GM10248 (cell line): ENCODE data around the gene PTCD1.

Experiments used
- CTCF ChIA-PET: fragments of 300-600 bp; sonication (Branson Sonifier 250); formaldehyde crosslinking; extraction: SDS; loops from one replicate; lab custom pipeline; 2021; ENCODE audit warnings: antibody characterized with exemption; lab: Yijun Ruan, JAX
- POLR2A ChIA-PET: fragments of 350-650 bp; sonication (Branson Sonifier 250); formaldehyde crosslinking; extraction: SDS; loops from one replicate; lab custom pipeline; 2020; ENCODE audit warnings: antibody characterized with exemption; lab: Yijun Ruan, JAX
- DNase-seq: peaks from one replicate; pipeline ENCODE4 v3.0.0; 2012; ENCODE audit errors: extremely low spot score
- CTCF ChIP-seq: IDR thresholded peaks from 2 replicates; pipeline ENCODE4 v1.5.1; 2012; ENCODE audit warnings: mild to moderate bottlenecking, low read depth; ENCODE audit errors: extremely low read depth, missing control alignments, control extremely low read depth

Gene PTCD1

GRCh38 chr7:99424932-99425730 is 13.5 kb downstream of the PTCD1 start:
- ChIA-PET CTCF (interaction anchor here (0.7 to 2.3 kb wide), 3 partner anchors 10 to 23 kb away, joined by 3 to 9 read pairs (median 3); no protein-coding TSS in a partner anchor), POLR2A (interaction anchor here (0.6 kb wide), 1 partner anchor 416 kb away, joined by 6 read pairs; no protein-coding TSS in a partner anchor)
- no peak for DNase-seq
- TF ChIP-seq CTCF: no peak

GRCh38 chr7:99422625-99423024 is 16.0 kb downstream of the PTCD1 start:
- no peak for TF ChIP-seq CTCF
- CTCF ChIA-PET: no interaction called here
- POLR2A ChIA-PET: interaction anchor here (0.7 to 1.2 kb wide), 4 partner anchors 11 to 735 kb away, joined by 3 to 4 read pairs (median 4); partner anchors contain the start of genes CPSF4, FAM200A and PTCD1
- no peak for DNase-seq

GRCh38 chr7:99422186-99422585 is 16.4 kb downstream of the PTCD1 start:
- no peak for DNase-seq
- POLR2A ChIA-PET: interaction anchor here (0.7 to 3.0 kb wide), 5 partner anchors 10 to 735 kb away, joined by 3 to 15 read pairs (median 4); partner anchors contain the start of genes BUD31, CPSF4, FAM200A and PDAP1
- CTCF ChIA-PET: no interaction called here
- no peak for TF ChIP-seq CTCF

- TF ChIP-seq CTCF: no peak
- ChIA-PET CTCF (interaction anchor here (1.0 to 1.3 kb wide), 2 partner anchors 10 to 22 kb away, joined by 3 read pairs; no protein-coding TSS in a partner anchor), POLR2A (interaction anchor here (0.9 to 3.0 kb wide), 2 partner anchors 9 to 12 kb away, joined by 4 to 15 read pairs; partner anchors contain the start of genes BUD31 and PDAP1)
- no peak for DNase-seq
Observed at GRCh38 chr7:99420986-99421385, 17.6 kb downstream of the PTCD1 start.

- no peak for DNase-seq
- CTCF ChIA-PET: interaction anchor here (1.0 to 1.3 kb wide), 4 partner anchors 10 to 23 kb away, joined by 3 to 5 read pairs (median 4); partner anchors contain the start of genes BUD31 and PDAP1
- POLR2A ChIA-PET: interaction anchor here (0.9 to 3.0 kb wide), 2 partner anchors 10 to 11 kb away, joined by 4 to 15 read pairs; partner anchors contain the start of genes BUD31 and PDAP1
- no peak for TF ChIP-seq CTCF
Observed at GRCh38 chr7:99420213-99420612, 18.4 kb downstream of the PTCD1 start.

GRCh38 chr7:99419323-99420021 is 19.1 kb downstream of the PTCD1 start:
- DNase-seq: no peak
- no peak for TF ChIP-seq CTCF
- CTCF ChIA-PET: interaction anchor here (1.0 to 1.8 kb wide), 4 partner anchors 10 to 24 kb away, joined by 3 to 6 read pairs (median 4); partner anchors contain the start of genes BUD31 and PDAP1
- POLR2A ChIA-PET: interaction anchor here (0.6 to 3.0 kb wide), 2 partner anchors 11 to 53 kb away, joined by 3 to 15 read pairs; partner anchors contain the start of genes BUD31 and PDAP1
